Fibroblast of the aortic adventitia (primary cell): ENCODE data around the gene MROH2A. TPM values are rescaled to one million over a fixed set of nuclear protein-coding genes. Genes with fewer than 3 reads are reported as not detected.
A peak's percentile ranks its signal among the peaks of the same experiment; 100 is the strongest.

Source experiments
- DNase-seq: peaks from one replicate; pipeline ENCODE4 v3.0.0-alpha.2; 2010; ENCODE audit warnings: low read depth
- H3K4me3 ChIP-seq: 2 replicates; pipeline ENCODE4 v1.5.1; 2011; ENCODE audit warnings: low read depth, mild to moderate bottlenecking, control low read depth, low read length, moderate library complexity
- CTCF ChIP-seq: IDR thresholded peaks from 2 replicates; pipeline ENCODE4 v1.5.1; 2011; ENCODE audit warnings: mild to moderate bottlenecking, low read length, control low read depth, inconsistent platforms; ENCODE audit not compliant: insufficient read depth
- total RNA-seq: library from RNA; depleted of rRNA; stranded (reverse); fragments of >200 nt; gene quantifications from 2 replicates; pipeline ENCODE4 v1.2.3, GENCODE V29; 2012; ENCODE audit warnings: low replicate concordance

Gene MROH2A
- total RNA-seq, 1 donor, result under 0.01 TPM

DNA sequence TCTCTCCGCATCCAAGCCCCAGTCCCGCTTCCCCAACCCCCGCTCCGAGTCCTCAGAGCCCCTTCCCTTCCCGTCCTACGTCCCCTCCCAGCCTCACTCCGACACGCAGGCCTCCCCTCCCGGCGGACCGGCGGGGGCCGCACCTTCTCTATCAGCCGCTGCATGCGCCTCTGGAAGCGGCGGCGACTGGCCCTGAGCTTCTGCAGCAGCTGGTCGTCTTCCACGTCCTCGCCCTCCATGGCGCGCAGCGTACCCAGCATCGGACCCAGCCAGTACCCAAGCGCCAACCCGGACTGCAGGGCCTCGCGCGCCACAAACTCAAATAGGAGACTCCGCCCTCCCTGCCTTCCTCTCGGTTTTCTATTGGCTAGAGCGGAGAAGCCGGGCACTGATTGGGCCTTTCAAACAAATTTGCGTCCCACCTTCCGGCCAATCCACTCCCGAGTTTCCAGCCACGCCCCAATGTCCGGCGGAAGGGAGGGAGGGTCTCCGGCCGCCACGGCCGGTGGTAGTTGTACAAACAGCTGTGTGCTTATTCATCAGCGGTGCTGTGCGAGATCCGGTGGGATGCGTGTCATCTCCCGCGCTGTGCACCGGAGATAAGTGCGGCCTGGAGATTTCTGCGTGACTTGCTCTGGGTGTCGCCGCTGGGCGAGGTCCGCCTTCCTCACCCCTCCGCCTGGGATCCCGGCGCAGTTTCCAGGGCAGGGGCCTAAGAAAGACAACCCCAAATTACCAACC is 76.3 kb downstream of the MROH2A start, which contains the start of gene HJURP:
HJURP (minus strand) TSS at position 295 of the 741 bp plus-strand sequence; CDS start at position 260, 35 bp downstream.
- no peak for TF ChIP-seq CTCF
- peak within 1 kb of the TSS; percentile 74 for H3K4me3 ChIP-seq
- peak; percentile 95 for DNase-seq

DNA sequence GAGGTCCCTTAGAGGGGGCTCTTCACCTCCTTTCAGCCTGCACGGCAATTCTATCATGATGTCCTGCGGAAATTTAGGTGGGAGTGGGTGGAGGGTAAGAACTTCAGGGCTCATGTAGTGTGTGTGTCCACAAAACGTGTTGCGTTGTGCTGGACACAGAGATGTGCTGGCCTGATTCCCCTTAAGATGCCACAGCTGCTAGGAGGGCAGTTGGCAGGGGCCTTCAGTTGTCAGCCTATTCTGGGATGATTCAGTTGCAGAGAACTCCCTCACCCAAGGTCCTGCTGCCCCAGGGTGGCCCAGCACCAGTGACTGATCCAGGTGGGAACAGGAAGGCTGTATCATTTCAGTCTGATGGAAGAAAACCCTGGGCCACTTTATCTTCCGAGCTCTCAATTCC is 77.2 kb downstream of the MROH2A start:
- TF ChIP-seq CTCF, result no peak
- no peak overlapping the region for H3K4me3 ChIP-seq
- no peak for DNase-seq

- no peak for TF ChIP-seq CTCF
- H3K4me3 ChIP-seq, result no peak overlapping the region
- no peak for DNase-seq
Observed at GRCh38 chr2:233856184-233856583, 78.1 kb downstream of the MROH2A start.

- no peak for DNase-seq
- TF ChIP-seq CTCF, result peak; percentile 60
- no peak overlapping the region for H3K4me3 ChIP-seq
Observed at GRCh38 chr2:233857511-233858141, 79.5 kb downstream of the MROH2A start.

- DNase-seq, result no peak
- TF ChIP-seq CTCF, result no peak
- no peak overlapping the region for H3K4me3 ChIP-seq
Observed at GRCh38 chr2:233858331-233858730, 80.2 kb downstream of the MROH2A start.

DNA sequence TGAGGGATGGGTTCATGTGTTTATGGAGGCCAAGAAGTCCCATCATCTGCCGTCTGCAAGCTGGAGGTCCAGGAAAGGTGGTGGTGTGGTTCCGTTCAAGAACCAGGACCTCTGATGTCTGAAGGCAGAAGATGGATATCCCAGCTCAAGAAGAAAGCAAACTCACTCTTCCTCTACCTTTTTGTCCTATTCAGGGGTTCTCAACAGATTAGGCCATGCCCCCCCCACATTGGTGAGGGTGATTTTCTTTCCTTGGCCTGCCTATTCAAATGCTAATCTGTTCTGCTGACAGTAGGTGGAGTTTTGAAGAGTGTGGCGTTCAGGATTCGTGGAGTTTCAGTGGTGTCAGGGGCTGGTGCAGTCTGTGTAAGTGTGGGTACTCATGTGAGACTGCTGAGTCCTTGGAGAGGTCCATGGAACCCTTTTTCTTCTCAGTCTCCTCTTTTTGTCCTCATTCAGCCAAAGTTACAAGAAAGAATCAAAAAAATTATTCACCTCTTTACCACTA is 84.2 kb downstream of the MROH2A start:
- no peak for DNase-seq
- no peak overlapping the region for H3K4me3 ChIP-seq
- TF ChIP-seq CTCF, result no peak
